A172 (cell line): ENCODE measurements around the gene LRRC8D. TPM values are rescaled to one million over a fixed set of nuclear protein-coding genes. Genes with fewer than 3 reads are reported as not detected.

Source experiments
- DNase-seq: peaks from one replicate; pipeline ENCODE4 v3.0.0-alpha.2; 2015; ENCODE audit warnings: low spot score
- total RNA-seq: library from RNA; depleted of rRNA; stranded (reverse); fragments of >200 nt; shearing (Covaris generic); gene quantifications from 2 replicates; pipeline ENCODE4 v1.2.3, GENCODE V29; 2014

The LRRC8D gene
- total RNA-seq, 1 experiment from 2014 or later: 17.5 TPM

GRCh38 chr1:89939693-89940438 lies 119.0 kb downstream of the LRRC8D start:
- no peak for DNase-seq

DNA sequence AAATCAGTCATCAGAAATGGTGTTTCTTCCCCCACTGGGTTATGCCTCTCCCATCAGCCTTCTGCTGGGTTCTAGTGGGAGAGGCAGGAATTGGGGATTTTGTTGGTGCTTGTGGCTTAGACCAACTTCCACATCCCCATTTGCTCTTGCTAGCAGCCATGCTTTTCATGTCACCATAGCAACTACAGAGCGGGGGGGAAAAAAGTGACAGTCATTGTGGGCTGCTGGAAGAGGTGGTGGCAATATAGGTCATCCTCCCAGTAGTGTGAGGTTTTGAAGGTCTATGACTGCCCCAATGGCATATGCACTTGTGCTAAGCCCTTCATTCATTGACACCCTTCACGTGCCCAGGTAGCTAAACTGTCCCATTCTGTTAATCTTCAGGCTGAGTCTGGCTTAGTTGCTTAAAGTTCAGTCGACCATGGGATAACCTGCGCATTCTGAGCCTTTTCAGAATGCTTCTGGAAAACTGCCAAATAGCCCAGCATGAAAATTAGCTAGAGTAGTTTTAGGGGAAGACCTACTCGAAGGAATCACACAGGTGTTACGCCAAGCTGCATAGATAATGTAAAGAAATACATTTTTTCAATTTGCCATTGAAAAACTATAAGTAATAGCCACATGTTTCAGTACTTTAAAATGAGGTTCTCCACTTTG lies 120.4 kb downstream of the LRRC8D start:
- no peak for DNase-seq

DNA sequence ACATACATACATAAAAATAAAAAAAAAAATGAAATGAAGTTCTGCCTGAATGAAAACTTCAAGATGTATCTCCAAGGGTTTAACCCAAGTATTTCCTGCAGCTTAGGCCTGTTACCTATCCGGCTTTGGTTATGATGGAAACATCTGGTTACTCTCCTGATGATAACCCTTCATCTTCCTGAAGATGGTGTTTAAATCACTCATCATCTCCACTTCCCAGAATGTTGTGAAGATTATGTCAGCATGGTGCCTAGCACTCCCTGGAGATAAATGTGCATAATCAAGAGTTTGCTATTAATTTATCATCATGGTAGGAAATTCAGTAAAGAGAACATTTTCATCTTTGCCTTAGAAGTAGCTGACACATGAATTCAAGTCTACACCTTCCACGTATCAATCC lies 121.2 kb downstream of the LRRC8D start:
- DNase-seq: no peak

- no peak for DNase-seq
Observed at GRCh38 chr1:89942825-89943658, 122.2 kb downstream of the LRRC8D start.

- no peak for DNase-seq
Observed at GRCh38 chr1:89943846-89944781, 123.3 kb downstream of the LRRC8D start.

DNA sequence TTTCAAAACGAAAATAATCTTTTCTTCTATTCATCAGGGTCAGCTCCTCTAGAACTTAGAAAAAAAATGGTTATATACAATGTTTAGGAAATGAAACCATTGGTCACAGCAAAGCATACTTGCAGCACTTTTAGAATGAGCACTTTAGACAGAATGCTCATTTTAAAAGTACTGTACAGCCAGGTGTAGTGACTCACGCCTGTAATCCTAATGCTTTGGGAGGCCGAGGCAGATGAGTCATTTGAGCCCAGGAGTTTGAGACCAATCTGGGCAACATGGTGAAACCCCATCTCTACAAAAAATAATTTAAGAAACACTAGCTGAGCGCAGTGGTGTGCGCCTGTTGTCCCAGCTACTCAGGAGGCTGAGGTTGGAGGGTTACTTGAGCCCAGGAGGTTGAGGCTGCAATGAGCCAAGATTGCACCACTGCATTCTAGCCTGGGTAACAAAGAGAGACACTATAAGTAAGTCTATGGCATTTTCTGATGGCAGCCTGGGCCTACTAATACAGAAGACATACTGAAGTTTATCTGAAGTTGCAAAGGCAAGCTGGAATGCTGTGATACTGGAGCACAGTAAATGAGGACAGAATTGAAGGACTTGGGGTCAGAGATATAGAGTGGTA lies 125.1 kb downstream of the LRRC8D start:
- peak; percentile 48 for DNase-seq

DNA sequence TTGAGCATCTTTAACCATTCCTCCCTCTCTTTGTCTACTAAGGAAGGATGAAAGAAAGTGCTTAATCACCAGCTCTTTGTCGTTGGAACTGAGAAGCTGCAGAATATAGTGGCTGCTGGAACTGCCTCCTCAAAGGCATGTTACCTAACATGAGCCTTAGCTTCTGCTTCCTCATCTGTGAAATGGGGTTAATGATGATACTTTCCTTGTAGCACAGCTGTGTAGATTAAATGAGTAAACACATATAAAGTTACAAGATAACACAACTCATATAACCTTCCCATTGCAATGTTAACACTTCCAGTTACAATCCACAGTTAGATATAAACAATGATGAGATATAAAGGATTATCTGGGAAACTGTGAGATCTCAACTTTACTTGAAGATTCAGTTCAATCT lies 125.7 kb downstream of the LRRC8D start:
- no peak for DNase-seq

DNA sequence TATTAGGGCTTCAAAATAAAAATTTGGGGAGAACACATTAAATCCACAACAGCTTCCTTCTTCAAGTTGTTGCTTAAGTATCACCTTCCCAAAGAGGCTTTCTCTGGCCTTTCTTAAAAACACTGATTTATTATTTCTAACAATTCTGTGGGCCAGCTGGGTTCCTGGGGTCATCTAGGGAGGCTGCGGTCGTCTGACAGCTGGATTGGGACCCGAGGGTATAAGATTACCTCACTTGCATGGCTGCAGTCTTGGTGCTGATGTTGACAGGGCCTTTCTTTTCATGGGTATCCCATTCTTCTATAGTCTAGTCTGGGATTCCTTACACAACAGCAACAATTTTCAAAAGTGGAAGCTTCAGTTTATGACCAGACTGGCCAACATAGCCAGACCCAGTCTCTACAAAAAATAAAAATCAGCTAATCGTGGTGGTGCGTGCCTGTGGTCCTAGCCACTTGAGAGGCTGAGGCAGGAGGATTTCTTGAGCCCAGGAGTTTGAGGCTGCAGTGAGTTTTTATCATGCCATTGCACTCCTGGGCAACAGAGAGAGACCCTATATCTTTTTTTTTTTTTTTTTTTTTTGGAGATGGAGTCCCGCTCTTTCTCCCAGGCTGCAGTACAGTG lies 128.0 kb downstream of the LRRC8D start:
- DNase-seq: no peak

DNA sequence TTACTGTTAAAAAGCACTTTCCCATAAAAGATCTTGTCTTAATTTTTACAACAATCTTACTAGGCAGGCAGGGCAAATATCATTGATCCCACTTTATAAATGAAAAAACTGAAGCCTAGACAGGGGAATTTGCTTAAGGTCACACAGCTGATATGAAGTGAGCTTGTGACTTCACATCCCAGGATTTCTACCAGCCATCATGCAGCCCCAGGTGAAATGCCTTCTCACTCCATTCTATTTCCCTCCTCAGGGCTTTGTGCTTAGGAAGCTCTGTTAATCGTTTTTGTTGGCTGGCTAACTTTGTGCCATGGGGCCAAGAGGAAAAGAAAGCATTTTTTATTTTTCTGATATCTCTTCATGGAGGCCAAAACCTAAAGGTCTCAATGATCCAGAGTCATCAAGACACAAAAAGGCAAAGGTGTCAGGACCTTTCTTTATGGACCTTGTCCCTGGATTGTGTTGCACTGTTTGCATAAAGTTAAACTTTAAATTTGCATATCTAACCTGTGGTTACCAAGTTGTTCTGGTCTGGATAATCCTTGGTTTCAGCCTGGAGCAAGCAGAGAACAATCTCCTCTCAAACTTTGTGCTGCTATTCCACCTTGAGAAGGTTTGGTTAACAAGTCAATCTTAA lies 129.3 kb downstream of the LRRC8D start:
- DNase-seq: no peak

- no peak for DNase-seq
Observed at GRCh38 chr1:89950703-89951102, 129.9 kb downstream of the LRRC8D start.

- peak; percentile 49 for DNase-seq
Observed at GRCh38 chr1:89951766-89952604, 131.2 kb downstream of the LRRC8D start.

GRCh38 chr1:89952605-89953130 lies 131.8 kb downstream of the LRRC8D start:
- DNase-seq: no peak

- DNase-seq: peak; percentile 85
Observed at GRCh38 chr1:89953131-89953626, 132.3 kb downstream of the LRRC8D start.

GRCh38 chr1:89953929-89954328 lies 133.1 kb downstream of the LRRC8D start:
- no peak for DNase-seq

- no peak for DNase-seq
Observed at GRCh38 chr1:89954401-89954800, 133.6 kb downstream of the LRRC8D start.

DNA sequence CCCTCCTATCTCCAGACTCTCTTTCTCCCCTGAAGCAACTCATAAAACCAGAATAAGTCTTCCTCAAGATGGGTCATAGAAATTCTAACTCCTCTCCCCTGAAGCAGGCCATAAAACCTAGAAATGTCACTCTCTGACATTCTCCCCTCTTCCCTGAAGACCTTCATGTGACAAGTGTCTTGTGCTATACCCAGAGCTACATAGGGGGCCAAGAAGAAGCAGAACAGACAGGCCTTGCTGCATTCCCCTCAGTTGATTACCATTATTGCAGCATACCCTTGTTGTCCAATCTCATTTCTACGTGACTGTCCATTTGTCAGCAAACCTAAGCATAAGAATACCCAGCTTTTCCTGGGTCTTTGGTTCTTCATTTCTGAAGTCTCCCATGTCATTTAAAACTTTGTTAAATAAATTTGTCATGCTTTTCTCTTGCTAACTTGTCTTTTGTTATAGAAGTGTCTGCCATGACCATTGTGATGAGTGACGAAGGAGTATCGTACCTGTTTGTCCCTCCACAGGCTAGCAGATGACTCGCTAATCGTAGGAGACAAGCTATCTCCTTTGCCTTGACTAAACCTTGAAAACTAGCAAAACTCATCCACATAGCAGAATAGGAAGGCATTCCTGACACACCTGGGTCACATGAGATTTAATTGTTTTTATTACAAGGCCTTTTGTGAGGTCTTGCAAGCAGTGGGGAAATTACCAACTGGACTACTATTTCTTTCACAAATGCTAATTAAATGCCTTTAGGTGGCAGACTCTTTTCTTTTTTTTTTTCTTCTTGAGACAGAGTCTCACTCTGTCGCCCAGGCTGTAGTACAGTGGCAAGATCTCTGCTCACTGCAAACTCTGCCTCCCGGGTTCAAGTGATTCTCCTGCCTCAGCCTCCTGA lies 134.7 kb downstream of the LRRC8D start:
- no peak for DNase-seq

DNA sequence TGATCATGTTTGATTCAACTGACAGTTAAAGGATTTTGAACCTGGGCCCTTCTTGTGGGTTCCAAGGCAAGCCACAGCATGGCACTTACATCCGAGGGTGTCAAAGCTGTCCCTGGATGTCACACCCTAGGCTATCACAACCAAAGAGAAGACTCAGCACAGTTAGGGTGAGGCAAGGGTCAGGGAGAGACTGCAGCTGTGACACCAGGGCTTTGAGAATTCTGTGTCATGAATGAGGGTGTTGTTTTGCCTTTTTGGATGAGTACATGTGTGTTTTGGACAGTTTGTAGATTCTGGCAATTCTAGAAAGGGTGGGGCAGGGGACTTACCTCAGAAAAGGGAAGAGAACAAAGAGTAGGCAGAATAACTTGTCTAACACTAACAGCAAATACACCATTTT lies 136.3 kb downstream of the LRRC8D start:
- DNase-seq: no peak
